Brain microvascular endothelial cell (primary cell): ENCODE measurements around the gene MRPL3.
"Not testable (repeated sequence)": the region's sequence is repeated elsewhere in the genome, so short reads cannot be mapped to it uniquely, and the experiment has no call there.

ENCODE experiments used
- DNase-seq: peaks from one replicate; pipeline ENCODE4 v3.0.0-alpha.2; 2020
- H3K27ac ChIP-seq: fragments of 250-450 bp; sonication (Bioruptor Pico); 2 replicates; pipeline ENCODE4 v1.5.1; 2020; ENCODE audit warnings: mild to moderate bottlenecking, moderate library complexity
- H3K27me3 ChIP-seq: fragments of 250-450 bp; sonication (Bioruptor Pico); replicated peaks from 2 replicates; pipeline ENCODE4 v1.5.1; 2020; ENCODE audit warnings: mild to moderate bottlenecking
- H3K36me3 ChIP-seq: fragments of 250-450 bp; sonication (Bioruptor Pico); replicated peaks from 2 replicates; pipeline ENCODE4 v1.5.1; 2020; ENCODE audit warnings: mild to moderate bottlenecking
- H3K4me3 ChIP-seq: 2 replicates; pipeline ENCODE4 v1.5.1; 2011; ENCODE audit warnings: low read depth, mild to moderate bottlenecking, control low read depth, low read length, moderate library complexity
- in situ Hi-C: cut with HindIII; loops from 2 replicates; pipeline ENCODE4 v1.10.0; 2017; ENCODE audit warnings: low sequenced_read_pairs, low pct_ligation_motif_present
- TF ChIP-seq, protein P1 (sequence below): IDR thresholded peaks from 2 replicates; pipeline ENCODE4 v1.5.1; 2011; ENCODE audit warnings: low read depth, mild to moderate bottlenecking, moderate library complexity, low read length, control low read depth, inconsistent platforms; ENCODE audit errors: missing control alignments

Gene MRPL3

DNA sequence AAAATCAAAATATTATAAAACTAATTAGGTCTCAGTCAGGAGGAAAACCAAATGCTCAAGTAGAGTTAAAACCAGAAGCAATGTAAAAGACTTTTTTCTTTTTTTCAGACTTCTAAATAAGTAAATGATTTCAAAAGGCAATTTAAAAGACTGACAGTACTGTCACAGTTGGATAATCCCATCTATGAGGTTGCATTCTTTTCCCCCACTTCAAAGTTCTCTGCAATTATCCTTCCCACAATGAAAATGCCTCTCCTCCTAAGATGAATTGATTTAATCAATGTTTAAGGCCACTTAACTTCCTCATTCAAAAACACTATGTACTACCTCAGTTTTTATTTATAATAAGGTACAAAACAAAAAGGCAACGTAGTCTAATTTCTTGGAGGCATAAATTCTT lies 8.1 kb downstream of the MRPL3 start:
- no peaks in the 10 kb centered on the region for H3K27me3 ChIP-seq
- no peak overlapping the region for H3K27ac ChIP-seq
- in situ Hi-C loops, result no loop called here
- no peak for DNase-seq
- no peak overlapping the region for H3K4me3 ChIP-seq
- TF ChIP-seq, protein P1, sequence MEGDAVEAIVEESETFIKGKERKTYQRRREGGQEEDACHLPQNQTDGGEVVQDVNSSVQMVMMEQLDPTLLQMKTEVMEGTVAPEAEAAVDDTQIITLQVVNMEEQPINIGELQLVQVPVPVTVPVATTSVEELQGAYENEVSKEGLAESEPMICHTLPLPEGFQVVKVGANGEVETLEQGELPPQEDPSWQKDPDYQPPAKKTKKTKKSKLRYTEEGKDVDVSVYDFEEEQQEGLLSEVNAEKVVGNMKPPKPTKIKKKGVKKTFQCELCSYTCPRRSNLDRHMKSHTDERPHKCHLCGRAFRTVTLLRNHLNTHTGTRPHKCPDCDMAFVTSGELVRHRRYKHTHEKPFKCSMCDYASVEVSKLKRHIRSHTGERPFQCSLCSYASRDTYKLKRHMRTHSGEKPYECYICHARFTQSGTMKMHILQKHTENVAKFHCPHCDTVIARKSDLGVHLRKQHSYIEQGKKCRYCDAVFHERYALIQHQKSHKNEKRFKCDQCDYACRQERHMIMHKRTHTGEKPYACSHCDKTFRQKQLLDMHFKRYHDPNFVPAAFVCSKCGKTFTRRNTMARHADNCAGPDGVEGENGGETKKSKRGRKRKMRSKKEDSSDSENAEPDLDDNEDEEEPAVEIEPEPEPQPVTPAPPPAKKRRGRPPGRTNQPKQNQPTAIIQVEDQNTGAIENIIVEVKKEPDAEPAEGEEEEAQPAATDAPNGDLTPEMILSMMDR, result no peak
- peaks cover 56% of the 10 kb centered on the region for H3K36me3 ChIP-seq

DNA sequence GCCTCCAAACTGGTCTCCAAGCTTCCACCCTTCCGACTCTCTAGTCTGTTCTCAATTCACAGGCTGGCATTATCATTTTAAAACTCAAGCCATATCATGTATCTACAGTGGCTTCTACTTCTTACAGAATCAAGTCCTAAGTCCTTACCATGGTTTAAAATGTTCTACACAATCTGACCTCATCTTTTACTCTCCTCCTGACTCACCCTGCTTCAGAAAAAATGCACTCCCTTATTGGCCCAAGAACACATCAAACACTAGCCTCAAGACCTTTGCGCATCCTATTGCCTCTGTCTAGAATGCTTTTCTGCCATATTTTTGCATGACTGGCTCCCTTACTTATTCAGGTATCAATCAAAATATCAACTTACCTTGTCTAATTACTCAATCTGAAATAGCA lies 11.0 kb downstream of the MRPL3 start:
- Histone ChIP-seq H3K27me3 (no peaks in the 10 kb centered on the region), H3K27ac (no peak overlapping the region), H3K36me3 (peaks cover 45% of the 10 kb centered on the region), H3K4me3 (no peak overlapping the region)
- in situ Hi-C loops, result no loop called here
- no peak for DNase-seq
- TF ChIP-seq, protein P1, result no peak

DNA sequence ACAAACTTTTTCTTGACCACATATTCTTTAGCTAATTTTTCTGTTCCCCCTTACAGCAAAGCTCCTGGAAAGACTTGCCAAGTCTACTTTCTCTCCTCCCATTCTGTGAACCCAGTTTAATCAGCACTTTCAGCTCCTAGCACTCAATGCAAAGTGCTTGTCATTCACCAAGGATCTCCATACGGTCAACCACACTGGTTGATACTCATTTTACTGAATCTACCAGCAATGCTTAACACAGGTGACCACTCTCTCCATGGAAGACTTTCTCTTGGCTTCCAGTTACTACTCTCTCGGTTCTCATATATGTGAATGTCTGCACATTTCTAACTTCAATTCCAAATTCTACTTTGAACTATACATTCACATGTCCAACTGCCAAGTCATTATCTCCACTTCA lies 11.7 kb downstream of the MRPL3 start:
- TF ChIP-seq, protein P1, result no peak
- H3K4me3 ChIP-seq, result no peak overlapping the region
- no peak overlapping the region for H3K27ac ChIP-seq
- in situ Hi-C loops, result no loop called here
- DNase-seq, result no peak
- H3K27me3 ChIP-seq, result no peaks in the 10 kb centered on the region
- peaks cover 43% of the 10 kb centered on the region for H3K36me3 ChIP-seq

DNA sequence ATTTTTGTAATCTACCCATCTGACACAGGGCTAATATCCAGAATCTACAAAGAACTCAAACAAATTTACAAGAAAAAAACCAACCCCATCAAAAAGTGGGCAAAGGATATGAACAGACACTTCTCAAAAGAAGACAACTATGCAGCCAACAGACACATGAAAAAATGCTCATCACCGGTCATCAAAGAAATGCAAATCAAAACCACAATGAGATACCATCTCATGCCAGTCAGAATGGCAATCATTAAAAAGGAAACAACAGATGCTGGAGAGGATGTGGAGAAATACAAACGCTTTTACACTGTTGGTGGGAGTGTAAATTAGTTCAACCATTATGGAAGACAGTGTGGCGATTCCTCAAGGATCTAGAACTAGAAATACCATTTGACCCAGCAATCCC lies 16.2 kb downstream of the MRPL3 start:
- H3K36me3 ChIP-seq, result peaks cover 26% of the 10 kb centered on the region
- H3K27me3 ChIP-seq, in situ Hi-C loops, DNase-seq, H3K27ac ChIP-seq, H3K4me3 ChIP-seq: not testable (repeated sequence)

DNA sequence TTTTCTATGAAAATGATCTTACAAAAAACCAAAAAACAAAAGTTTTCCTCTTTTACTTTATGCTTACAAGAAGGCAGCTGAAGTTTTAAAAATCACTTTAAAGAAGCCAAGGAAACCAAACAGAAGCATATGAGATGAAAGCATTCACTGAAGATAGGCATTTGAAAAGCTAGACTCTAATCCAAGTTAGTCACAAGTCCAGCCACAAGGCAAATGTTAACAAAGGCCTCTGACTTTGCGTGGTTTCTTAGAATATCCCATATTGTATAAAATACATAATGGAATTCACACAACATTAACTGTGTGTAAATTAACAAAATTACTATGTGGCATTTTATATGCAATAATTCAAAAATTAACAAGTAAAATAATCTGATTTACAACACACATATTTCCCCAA lies 17.7 kb downstream of the MRPL3 start:
- TF ChIP-seq, protein P1, result no peak
- DNase-seq, result no peak
- Histone ChIP-seq H3K27me3 (no peaks in the 10 kb centered on the region), H3K4me3 (no peak overlapping the region), H3K36me3 (peaks cover 19% of the 10 kb centered on the region), H3K27ac (no peak overlapping the region)
- in situ Hi-C loops, result no loop called here

DNA sequence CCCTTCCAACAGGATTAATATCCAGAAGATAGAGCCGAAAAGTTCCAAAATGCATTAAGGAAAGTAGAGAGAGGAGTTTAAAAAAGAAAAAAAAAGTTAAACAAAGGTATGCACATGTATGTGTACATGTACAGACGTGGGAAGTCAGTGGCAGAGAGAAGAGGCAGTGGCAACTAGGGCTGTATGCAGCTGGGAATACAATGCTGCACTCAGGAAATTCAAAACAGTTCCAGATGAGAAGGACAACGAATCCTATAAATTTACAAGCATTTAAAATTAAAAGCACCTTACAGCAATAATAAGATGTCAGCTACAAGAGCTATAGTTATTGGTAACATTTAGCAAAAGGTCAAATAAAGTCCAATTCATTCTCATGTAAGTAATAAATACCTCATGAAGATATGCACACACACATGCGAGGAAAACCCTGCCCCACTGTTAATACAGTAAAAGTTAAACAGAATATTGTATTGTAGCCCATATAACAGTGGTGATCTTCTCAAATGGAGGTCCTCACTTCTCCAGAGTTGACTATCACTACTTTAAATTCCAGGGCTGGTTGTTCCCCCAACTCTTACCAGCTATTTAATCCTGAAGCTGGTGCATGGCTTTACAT lies 18.2 kb downstream of the MRPL3 start:
- no peak overlapping the region for H3K4me3 ChIP-seq
- TF ChIP-seq, protein P1, result no peak
- in situ Hi-C loops, result no loop called here
- H3K27ac ChIP-seq, result no peak overlapping the region
- peaks cover 20% of the 10 kb centered on the region for H3K36me3 ChIP-seq
- DNase-seq, result no peak
- H3K27me3 ChIP-seq, result no peaks in the 10 kb centered on the region
